WTC11 (cell line): ENCODE data around the gene MFNG.

Experiments used
- ARID4B ChIP-seq: sonication (generic); formaldehyde crosslinking; IDR thresholded peaks from 2 replicates; pipeline ENCODE4 v1.8.0; 2023; ENCODE audit warnings: missing genetic modification reagents, mild to moderate bottlenecking, borderline replicate concordance
- ATF1 ChIP-seq: sonication (generic); formaldehyde crosslinking; IDR thresholded peaks from 2 replicates; pipeline ENCODE4 v1.8.1; 2023; ENCODE audit warnings: mild to moderate bottlenecking, moderate library complexity, missing genetic modification reagents
- ATF3 ChIP-seq: sonication (generic); formaldehyde crosslinking; conservative IDR thresholded peaks from 2 replicates; pipeline ENCODE4 v1.8.1; 2022; ENCODE audit warnings: mild to moderate bottlenecking, missing genetic modification reagents
- CTCF ChIP-seq: fragments of 200-600 bp; IDR thresholded peaks from 2 replicates; pipeline ENCODE4 v1.8.0; 2022; ENCODE audit warnings: antibody characterized with exemption
- ETV6 ChIP-seq: sonication (generic); formaldehyde crosslinking; IDR thresholded peaks from 2 replicates; pipeline ENCODE4 v1.8.1; 2022; ENCODE audit warnings: mild to moderate bottlenecking, missing genetic modification reagents
- IRF2 ChIP-seq: sonication (generic); formaldehyde crosslinking; IDR thresholded peaks from 2 replicates; pipeline ENCODE4 v1.8.0; 2022; ENCODE audit warnings: low read depth, missing genetic modification reagents, borderline replicate concordance
- JUN ChIP-seq: sonication (generic); formaldehyde crosslinking; IDR thresholded peaks from 2 replicates; pipeline ENCODE4 v1.8.0; 2023; ENCODE audit warnings: mild to moderate bottlenecking, missing genetic modification reagents
- NR3C1 ChIP-seq: sonication (generic); formaldehyde crosslinking; conservative IDR thresholded peaks from 2 replicates; pipeline ENCODE4 v1.8.1; 2023; ENCODE audit warnings: low read depth, mild to moderate bottlenecking, missing genetic modification reagents
- TEAD4 ChIP-seq: sonication (generic); formaldehyde crosslinking; IDR thresholded peaks from 2 replicates; pipeline ENCODE4 v1.8.0; 2022; ENCODE audit warnings: mild to moderate bottlenecking, missing genetic modification reagents
- ZNF232 ChIP-seq: sonication (generic); formaldehyde crosslinking; IDR thresholded peaks from 2 replicates; pipeline ENCODE4 v1.8.0; 2022; ENCODE audit warnings: mild to moderate bottlenecking, missing genetic modification reagents
- ZNF416 ChIP-seq: fragments of 250-450 bp; sonication (Bioruptor Pico); IDR thresholded peaks from 2 replicates; pipeline ENCODE4 v1.9.0; 2021; ENCODE audit warnings: mild to moderate bottlenecking, inconsistent platforms
- ZSCAN18 ChIP-seq: fragments of 250-450 bp; sonication (Bioruptor Pico); IDR thresholded peaks from 2 replicates; pipeline ENCODE4 v2.1.2; 2022; ENCODE audit warnings: mild to moderate bottlenecking, moderate library complexity

GRCh38 chr22:37442537-37442936, 43.6 kb downstream of the MFNG start:
- TF ChIP-seq CTCF = no peak
- TF ChIP-seq ETV6 (CRISPR knock-in tag) = no peak
- TF ChIP-seq ARID4B (CRISPR knock-in tag) = no peak
- TF ChIP-seq ZSCAN18 (CRISPR knock-in tag) = no peak
- TF ChIP-seq TEAD4 (CRISPR knock-in tag) = no peak
- no peak for TF ChIP-seq JUN (CRISPR knock-in tag)
- TF ChIP-seq ATF1 (CRISPR knock-in tag) = no peak
- no peak for TF ChIP-seq ZNF416 (CRISPR knock-in tag)
- TF ChIP-seq ATF3 (CRISPR knock-in tag) = no peak
- TF ChIP-seq IRF2 (CRISPR knock-in tag) = no peak
- TF ChIP-seq NR3C1 (CRISPR knock-in tag) = no peak
- TF ChIP-seq ZNF232 = no peak
